Mucosa of gallbladder (tissue), 1 donor: ENCODE results near the gene B4GALNT2. TPM values are rescaled to one million over a fixed set of nuclear protein-coding genes. Genes with fewer than 3 reads are reported as not detected.
"Not testable (repeated sequence)": the region's sequence is repeated elsewhere in the genome, so short reads cannot be mapped to it uniquely, and the experiment has no call there.

ENCODE experiments used
- DNase-seq: peaks from one replicate; pipeline ENCODE4 v3.0.0-alpha.2; 2020; ENCODE audit warnings: low spot score
- total RNA-seq: library from RNA; stranded (reverse); gene quantifications from one replicate; pipeline ENCODE4 v1.2.1, GENCODE V29; 2021
- donor health status: DM: no; HTN: no; CAD: no.

B4GALNT2 gene
- total RNA-seq: 4.6 TPM

GRCh38 chr17:49132699-49133364, at the start of gene B4GALNT2:
Gene B4GALNT2, plus strand, starts transcription at chr17:49132769. Its CDS starts 24 bp downstream, at chr17:49132793.
- no peak for DNase-seq

- DNase-seq: not testable (repeated sequence)
These were observed 47.5 kb upstream of the B4GALNT2 start for GRCh38 chr17:49085046-49085445.

GRCh38 chr17:49085565-49086315, 46.8 kb upstream of the B4GALNT2 start:
- DNase-seq: no peak

- DNase-seq: no peak
These were observed 46.3 kb upstream of the B4GALNT2 start for GRCh38 chr17:49086316-49086605.

- no peak for DNase-seq
These were observed 45.9 kb upstream of the B4GALNT2 start for GRCh38 chr17:49086649-49087048.

GRCh38 chr17:49089094-49089493, 43.5 kb upstream of the B4GALNT2 start:
- no peak for DNase-seq

GRCh38 chr17:49090878-49091594, 41.5 kb upstream of the B4GALNT2 start:
- DNase-seq: no peak

GRCh38 chr17:49093131-49093530, 39.4 kb upstream of the B4GALNT2 start:
- no peak for DNase-seq

- DNase-seq: no peak
These were observed 32.0 kb upstream of the B4GALNT2 start for GRCh38 chr17:49100601-49101000.

- DNase-seq: peak; percentile 62
These were observed 31.5 kb upstream of the B4GALNT2 start for GRCh38 chr17:49101054-49101534.

GRCh38 chr17:49103360-49103759, 29.2 kb upstream of the B4GALNT2 start:
- DNase-seq: not testable (repeated sequence)

- DNase-seq: no peak
These were observed 28.0 kb upstream of the B4GALNT2 start for GRCh38 chr17:49104511-49105074.

GRCh38 chr17:49106321-49107210, 26.0 kb upstream of the B4GALNT2 start:
- peak; percentile 17 for DNase-seq

GRCh38 chr17:49107211-49107557, 25.4 kb upstream of the B4GALNT2 start:
- no peak for DNase-seq

GRCh38 chr17:49108318-49108717, 24.3 kb upstream of the B4GALNT2 start:
- DNase-seq: peak; percentile 38

GRCh38 chr17:49110509-49110908, 22.1 kb upstream of the B4GALNT2 start:
- DNase-seq: no peak

- DNase-seq: no peak
These were observed 20.6 kb upstream of the B4GALNT2 start for GRCh38 chr17:49111934-49112333.

- DNase-seq: no peak
These were observed 19.6 kb upstream of the B4GALNT2 start for GRCh38 chr17:49112936-49113335.

GRCh38 chr17:49114703-49115102, 17.9 kb upstream of the B4GALNT2 start:
- no peak for DNase-seq

- no peak for DNase-seq
These were observed 14.9 kb upstream of the B4GALNT2 start for GRCh38 chr17:49117587-49118230.

GRCh38 chr17:49120166-49120565, 12.4 kb upstream of the B4GALNT2 start:
- no peak for DNase-seq
